RWPE1 (cell line): Measurements from ENCODE around the gene SMAD7.

ENCODE experiments used
- CTCF ChIA-PET: fragments of 350-600 bp; sonication (Branson Sonifier 250); formaldehyde crosslinking; extraction: SDS; loops from one replicate; lab custom pipeline; 2021; lab: Yijun Ruan, JAX
- POLR2A ChIA-PET: fragments of 400-600 bp; formaldehyde crosslinking; extraction: SDS; loops from one replicate; lab custom pipeline; 2020; ENCODE audit warnings: antibody characterized with exemption; ENCODE audit not compliant: low non-redundant PET; lab: Yijun Ruan, JAX
- DNase-seq: peaks from one replicate; pipeline ENCODE4 v3.0.0; 2012; ENCODE audit warnings: low spot score
- H3K27ac ChIP-seq: fragments of 450-650 bp; 2 replicates; pipeline ENCODE4 v1.5.1; 2017
- TF ChIP-seq, protein P1 (sequence below): fragments of 450-650 bp; conservative IDR thresholded peaks from 2 replicates; pipeline ENCODE4 v1.5.1; 2017; ENCODE audit warnings: low read depth, mild to moderate bottlenecking

SMAD7 gene

GRCh38 chr18:48937869-48938750 lies 12.7 kb downstream of the SMAD7 start:
- H3K27ac ChIP-seq: peak overlapping the region; percentile 90
- TF ChIP-seq, protein P1, sequence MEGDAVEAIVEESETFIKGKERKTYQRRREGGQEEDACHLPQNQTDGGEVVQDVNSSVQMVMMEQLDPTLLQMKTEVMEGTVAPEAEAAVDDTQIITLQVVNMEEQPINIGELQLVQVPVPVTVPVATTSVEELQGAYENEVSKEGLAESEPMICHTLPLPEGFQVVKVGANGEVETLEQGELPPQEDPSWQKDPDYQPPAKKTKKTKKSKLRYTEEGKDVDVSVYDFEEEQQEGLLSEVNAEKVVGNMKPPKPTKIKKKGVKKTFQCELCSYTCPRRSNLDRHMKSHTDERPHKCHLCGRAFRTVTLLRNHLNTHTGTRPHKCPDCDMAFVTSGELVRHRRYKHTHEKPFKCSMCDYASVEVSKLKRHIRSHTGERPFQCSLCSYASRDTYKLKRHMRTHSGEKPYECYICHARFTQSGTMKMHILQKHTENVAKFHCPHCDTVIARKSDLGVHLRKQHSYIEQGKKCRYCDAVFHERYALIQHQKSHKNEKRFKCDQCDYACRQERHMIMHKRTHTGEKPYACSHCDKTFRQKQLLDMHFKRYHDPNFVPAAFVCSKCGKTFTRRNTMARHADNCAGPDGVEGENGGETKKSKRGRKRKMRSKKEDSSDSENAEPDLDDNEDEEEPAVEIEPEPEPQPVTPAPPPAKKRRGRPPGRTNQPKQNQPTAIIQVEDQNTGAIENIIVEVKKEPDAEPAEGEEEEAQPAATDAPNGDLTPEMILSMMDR: no peak
- ChIA-PET CTCF (interaction anchor here (0.8 to 1.1 kb wide), 2 partner anchors 9 to 11 kb away, joined by 4 read pairs; no protein-coding TSS in a partner anchor), POLR2A (interaction anchor here (0.6 kb wide), 1 partner anchor 19 kb away, joined by 3 read pairs; no protein-coding TSS in a partner anchor)
- DNase-seq: no peak

- TF ChIP-seq, protein P1: no peak
- peak overlapping the region; percentile 85 for H3K27ac ChIP-seq
- DNase-seq: no peak
- POLR2A ChIA-PET: no interaction called here
- CTCF ChIA-PET: no interaction called here
These were observed 15.4 kb downstream of the SMAD7 start for GRCh38 chr18:48935433-48935774.

- TF ChIP-seq, protein P1: no peak
- POLR2A ChIA-PET: interaction anchor here (0.7 kb wide), 1 partner anchor 61 kb away, joined by 3 read pairs; no protein-coding TSS in a partner anchor
- no peak for DNase-seq
- CTCF ChIA-PET: no interaction called here
- H3K27ac ChIP-seq: peak overlapping the region; percentile 85
These were observed 15.9 kb downstream of the SMAD7 start for GRCh38 chr18:48934723-48935432.

DNA sequence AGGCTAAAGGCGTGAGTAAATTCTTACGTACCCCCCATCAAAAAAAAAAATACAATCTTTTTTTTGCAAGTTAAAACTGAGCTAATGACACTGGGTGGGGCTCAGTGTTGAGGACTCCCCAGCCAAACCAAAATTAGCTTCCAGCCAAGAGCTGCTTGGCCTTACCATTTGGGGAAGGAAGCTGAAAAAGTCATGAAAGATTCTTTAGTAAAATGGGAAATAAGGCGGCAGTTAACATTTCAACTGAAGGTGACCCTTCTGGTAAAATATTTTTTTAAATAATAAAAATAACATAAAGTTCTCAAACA lies 16.4 kb downstream of the SMAD7 start:
- ChIA-PET POLR2A (interaction anchor here (0.7 kb wide), 1 partner anchor 60 kb away, joined by 3 read pairs; no protein-coding TSS in a partner anchor), CTCF (no interaction called here)
- peak overlapping the region; percentile 69 for H3K27ac ChIP-seq
- TF ChIP-seq, protein P1: no peak
- DNase-seq: no peak

DNA sequence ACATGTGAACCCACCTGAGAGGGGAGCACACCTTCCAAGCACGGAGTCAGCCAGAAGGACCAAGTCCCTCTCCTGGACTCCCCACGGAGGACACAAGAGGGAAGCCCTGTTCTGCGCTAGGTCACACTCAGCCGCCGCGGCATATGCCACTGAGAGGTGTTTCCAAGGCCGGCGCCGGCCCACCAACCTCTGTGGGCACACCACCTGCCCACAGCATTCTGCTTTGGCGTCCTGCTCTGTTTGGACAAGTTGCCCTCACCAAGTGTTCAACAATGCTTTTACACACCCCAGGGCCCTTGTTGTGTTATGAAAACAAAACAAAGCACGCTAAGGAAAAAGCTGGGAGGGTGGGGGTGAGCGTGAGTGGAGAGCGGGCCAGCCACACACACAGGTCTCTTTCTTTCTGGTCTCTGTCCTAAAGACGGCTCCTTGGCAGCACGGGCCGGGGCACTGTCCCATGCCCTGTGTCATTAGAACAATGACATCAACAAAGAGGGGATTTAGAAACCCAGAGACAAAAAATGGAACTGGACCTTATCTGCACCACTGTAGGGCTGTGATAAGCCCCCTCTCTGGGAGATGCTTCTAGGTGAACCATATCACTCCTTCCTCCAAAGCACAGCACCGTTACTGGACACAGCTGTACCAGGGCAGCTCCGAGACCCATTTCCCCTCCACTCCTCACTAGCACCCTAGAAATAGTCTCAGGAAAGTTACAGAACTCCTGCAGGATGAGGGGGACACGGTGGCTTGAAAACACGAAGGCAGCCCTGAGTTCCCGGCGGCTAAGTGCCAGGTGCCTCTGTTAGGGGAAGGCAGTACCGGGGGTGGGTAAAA lies 17.0 kb downstream of the SMAD7 start:
- TF ChIP-seq, protein P1: no peak
- CTCF ChIA-PET: no interaction called here
- peak overlapping the region; percentile 69 for H3K27ac ChIP-seq
- POLR2A ChIA-PET: no interaction called here
- DNase-seq: no peak
